Pancreas (tissue), 10 donors: Measurements from ENCODE around the gene RGMB. TPM values are rescaled to one million over a fixed set of nuclear protein-coding genes. Genes with fewer than 3 reads are reported as not detected.
A peak's percentile ranks its signal among the peaks of the same experiment; 100 is the strongest.

ENCODE experiments used
- ATAC-seq, 4 donors: fragments of 200-7000 bp; cut with Tn5 transposase; one replicate each; pipeline versions ENCODE4 v1.8.0 to v1.9.1; 2020; ENCODE audit warnings: mild to moderate bottlenecking in 4 of 4, moderate library complexity in 4 of 4
- DNase-seq, 6 donors: peaks; one replicate each; pipeline ENCODE4 v3.0.0-alpha.2; 2020
- FAIRE-seq: peaks from 2 replicates; lab custom pipeline; 2012; peaks lifted over from hg19 to GRCh38; lab: Jason Lieb, UNC
- H3K27ac ChIP-seq, 4 donors: fragments of 200-600 bp; sonication (generic); 1 replicate in 3 of 4; 2 replicates in 1 of 4; pipeline versions ENCODE4 v1.5.0 to v1.8.0; 2020
- H3K27me3 ChIP-seq, 4 donors: fragments of 200-600 bp; one replicate each; pipeline ENCODE4 v1.8.0; 2021
- H3K36me3 ChIP-seq, 3 donors: fragments of 200-600 bp; sonication (generic) in 1 of 3; one replicate each; pipeline versions ENCODE4 v1.5.0 to v1.8.0; 2020 to 2021
- H3K4me1 ChIP-seq, 3 donors: fragments of 200-600 bp; one replicate each; pipeline ENCODE4 v1.8.0; 2021
- H3K4me3 ChIP-seq, 4 donors: fragments of 200-600 bp; sonication (generic) in 2 of 4; one replicate each; pipeline versions ENCODE4 v1.5.0 to v1.8.0; 2020 to 2021
- H3K9me3 ChIP-seq, 4 donors: fragments of 200-600 bp; one replicate each; pipeline ENCODE4 v1.8.0; 2021
- CTCF ChIP-seq, 4 donors: fragments of 200-600 bp; sonication (generic) in 3 of 4; IDR thresholded peaks; one replicate each; pipeline versions ENCODE4 v1.5.0 to v1.8.0; 2021; ENCODE audit warnings: antibody characterized with exemption in 4 of 4
- WGBS, 2 donors: extraction: QIAGEN DNeasy Blood & Tissue Kit; methylation state at CpG; one replicate each; pipeline ENCODE4 v1.1.7; 2013; 5-methylcytosine and 5-hydroxymethylcytosine counted together
- intact Hi-C, 3 donors: fragments of 100-400 bp; cut with DNase I; formaldehyde crosslinking; loops; one replicate each; pipeline versions ENCODE4 v1.11.1 to v1.14.2; 2022
- polyA plus RNA-seq, 2 donors: library from polyadenylated mRNA; stranded (reverse); fragments of 200-250 nt; gene quantifications; one replicate each; pipeline ENCODE4 v1.2.3, GENCODE V29; 2013
- total RNA-seq, 6 donors: library from RNA; stranded (reverse); fragmentation: NEBNext Ultra II Directional in 4 of 6; extraction: Animal tissue kit (Norgen Biotek cat#: 25700) in 4 of 6; gene quantifications; one replicate each; pipeline versions ENCODE4 v1.2.1 to v1.2.4, GENCODE V29; 2021 to 2023
- donor health status: healthy with polysubstance abuse.
- donor health status: DM: no; HTN: no; CAD: no; lungs with moderate emphysema.
- donor health status: DM: no; HTN: no; CAD: no.
- donor health status: control.
- donor health status: control.
- donor health status: Bipolar disorder and iron deficiency.
- donor health status: DM: yes; HTN: yes; CAD: no.
- donor health status: DM: no; HTN: no; CAD: no.
- donor health status: DM: no; HTN: no; CAD: no.
- donor health status: DM: yes; HTN: yes; CAD: no.

Gene RGMB
- total and polyA plus RNA-seq, 8 donors: 2.7 to 15.3 (median 8.6) TPM

DNA sequence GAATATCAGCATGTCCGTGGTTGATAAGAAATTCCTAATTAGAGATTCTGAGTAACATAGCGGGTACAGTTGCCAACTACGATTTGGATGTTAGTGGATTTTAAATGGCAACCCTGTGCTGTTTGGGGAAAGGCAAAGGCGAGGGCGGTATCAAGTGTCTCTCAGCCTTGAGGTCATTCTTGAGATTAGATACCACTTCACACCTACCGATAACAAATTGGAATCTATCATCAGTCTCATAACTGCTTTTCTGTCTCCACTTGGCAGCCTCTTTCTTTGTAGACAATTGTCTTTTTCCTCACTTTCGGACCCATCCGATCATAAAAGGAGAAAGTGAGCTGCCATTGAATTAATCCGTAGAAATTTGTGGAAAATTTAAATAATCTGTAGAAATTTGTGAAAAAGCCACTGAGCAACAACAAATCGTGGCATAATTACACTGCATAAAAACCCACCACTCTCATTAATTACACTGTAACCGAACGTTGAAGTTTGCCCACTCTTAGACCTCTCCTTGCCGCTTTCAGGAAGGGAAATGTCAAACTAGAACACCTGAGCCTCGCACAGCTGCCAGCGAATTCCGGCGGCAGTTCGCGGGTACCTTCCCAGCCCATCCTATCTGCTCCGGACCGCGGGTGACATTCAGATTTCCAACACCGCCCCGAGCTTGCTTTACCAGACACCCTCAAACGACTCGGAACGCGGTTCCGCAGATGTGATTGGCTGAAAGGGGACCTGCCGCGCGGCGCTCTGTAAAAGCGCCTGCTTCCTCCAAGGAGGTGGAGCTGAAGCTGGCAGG, 849 bp upstream of the RGMB start:
- TF ChIP-seq CTCF (IDR thresholded peaks at IDR 0.05): no peak
- Histone ChIP-seq H3K4me3 (peak overlapping the region; percentile 15 to 97 (median 91)), H3K27me3 (no peaks in the 10 kb centered on the region), H3K4me1 (peaks cover 2 to 24% (median 7%) of the 10 kb centered on the region in 3 donors), H3K27ac (peak overlapping the region; percentile 86 to 98 (median 96)), H3K9me3 (no peaks in the 10 kb centered on the region), H3K36me3 (no peaks in the 10 kb centered on the region)
- WGBS, 2 donors: 2% methylated on average over 34 of the region's 34 CpGs
- FAIRE-seq: no peak
- peak; percentile 69 to 81 (median 79) for DNase-seq
- peak; percentile 48 to 60 (median 53) for ATAC-seq
- intact Hi-C loops: no loop called here

- WGBS, 2 donors: 0 to 1% methylated on average over 16 of the region's 16 CpGs
- intact Hi-C loops: no loop called here
- H3K36me3 ChIP-seq: no peaks in the 10 kb centered on the region
- no peaks in the 10 kb centered on the region for H3K9me3 ChIP-seq
- H3K4me1 ChIP-seq: peaks cover 7 to 29% (median 7%) of the 10 kb centered on the region in 3 donors
- TF ChIP-seq CTCF (IDR thresholded peaks at IDR 0.05): no peak
- no peak for DNase-seq
- no peak for ATAC-seq
- H3K27me3 ChIP-seq: no peaks in the 10 kb centered on the region
- peak overlapping the region; percentile 86 to 98 (median 96) for H3K27ac ChIP-seq
- peak overlapping the region; percentile 15 to 97 (median 91) for H3K4me3 ChIP-seq
- FAIRE-seq: no peak
Observed at GRCh38 chr5:98773214-98773463, 324 bp upstream of the RGMB start.

- no peak for TF ChIP-seq CTCF (IDR thresholded peaks at IDR 0.05)
- H3K4me1 ChIP-seq: peaks cover 9 to 40% (median 18%) of the 10 kb centered on the region in 3 donors
- FAIRE-seq (no peak), DNase-seq (peak; percentile 64 to 85 (median 70)), ATAC-seq (peak; percentile 14 to 43 (median 18))
- H3K9me3 ChIP-seq: no peaks in the 10 kb centered on the region
- no peaks in the 10 kb centered on the region for H3K27me3 ChIP-seq
- intact Hi-C loops: no loop called here
- peak overlapping the region; percentile 86 to 98 (median 96) for H3K27ac ChIP-seq
- 0 to 1% methylated on average over 39 to 64 of the region's 64 CpGs for WGBS, 2 donors
- H3K36me3 ChIP-seq: no peaks in the 10 kb centered on the region
- peak overlapping the region; percentile 87 to 97 (median 92) for H3K4me3 ChIP-seq
Observed at GRCh38 chr5:98774192-98775033, 950 bp downstream of the RGMB start.

- no peaks in the 10 kb centered on the region for H3K9me3 ChIP-seq
- 18 to 20% methylated on average over 12 of the region's 12 CpGs for WGBS, 2 donors
- DNase-seq (no peak), ATAC-seq (no peak), FAIRE-seq (no peak)
- H3K27me3 ChIP-seq: no peaks in the 10 kb centered on the region
- no peak for TF ChIP-seq CTCF (IDR thresholded peaks at IDR 0.05)
- H3K4me1 ChIP-seq: peaks cover 12 to 51% (median 28%) of the 10 kb centered on the region in 3 donors
- H3K4me3 ChIP-seq: peak overlapping the region; percentile 87 to 97 (median 92)
- H3K36me3 ChIP-seq: no peaks in the 10 kb centered on the region
- intact Hi-C loops: no loop called here
- peak overlapping the region in 2 of 4 donors; percentile 97 to 98 for H3K27ac ChIP-seq
Observed at GRCh38 chr5:98775246-98776065, 2.0 kb downstream of the RGMB start.
